Activated naive CD4-positive, alpha-beta T cell treated with anti-CD3 and anti-CD28 coated beads, Interleukin-2, amount 10 ng/mL, durations not matched to agents 5 hours and 36 hours (primary cell): ENCODE measurements around the gene ADAM22. TPM values are rescaled to one million over a fixed set of nuclear protein-coding genes. Genes with fewer than 3 reads are reported as not detected.

Source experiments
- total RNA-seq, 2 experiments: library from RNA; stranded (reverse); gene quantifications; one replicate each; pipeline ENCODE4 v1.2.3, GENCODE V29; 2021

ADAM22 gene, protein sequence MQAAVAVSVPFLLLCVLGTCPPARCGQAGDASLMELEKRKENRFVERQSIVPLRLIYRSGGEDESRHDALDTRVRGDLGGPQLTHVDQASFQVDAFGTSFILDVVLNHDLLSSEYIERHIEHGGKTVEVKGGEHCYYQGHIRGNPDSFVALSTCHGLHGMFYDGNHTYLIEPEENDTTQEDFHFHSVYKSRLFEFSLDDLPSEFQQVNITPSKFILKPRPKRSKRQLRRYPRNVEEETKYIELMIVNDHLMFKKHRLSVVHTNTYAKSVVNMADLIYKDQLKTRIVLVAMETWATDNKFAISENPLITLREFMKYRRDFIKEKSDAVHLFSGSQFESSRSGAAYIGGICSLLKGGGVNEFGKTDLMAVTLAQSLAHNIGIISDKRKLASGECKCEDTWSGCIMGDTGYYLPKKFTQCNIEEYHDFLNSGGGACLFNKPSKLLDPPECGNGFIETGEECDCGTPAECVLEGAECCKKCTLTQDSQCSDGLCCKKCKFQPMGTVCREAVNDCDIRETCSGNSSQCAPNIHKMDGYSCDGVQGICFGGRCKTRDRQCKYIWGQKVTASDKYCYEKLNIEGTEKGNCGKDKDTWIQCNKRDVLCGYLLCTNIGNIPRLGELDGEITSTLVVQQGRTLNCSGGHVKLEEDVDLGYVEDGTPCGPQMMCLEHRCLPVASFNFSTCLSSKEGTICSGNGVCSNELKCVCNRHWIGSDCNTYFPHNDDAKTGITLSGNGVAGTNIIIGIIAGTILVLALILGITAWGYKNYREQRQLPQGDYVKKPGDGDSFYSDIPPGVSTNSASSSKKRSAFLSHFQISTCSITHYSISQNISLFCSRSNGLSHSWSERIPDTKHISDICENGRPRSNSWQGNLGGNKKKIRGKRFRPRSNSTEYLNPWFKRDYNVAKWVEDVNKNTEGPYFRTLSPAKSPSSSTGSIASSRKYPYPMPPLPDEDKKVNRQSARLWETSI
- 1 to 10 TPM; 1.6 to 2.2 TPM for total RNA-seq

DNA sequence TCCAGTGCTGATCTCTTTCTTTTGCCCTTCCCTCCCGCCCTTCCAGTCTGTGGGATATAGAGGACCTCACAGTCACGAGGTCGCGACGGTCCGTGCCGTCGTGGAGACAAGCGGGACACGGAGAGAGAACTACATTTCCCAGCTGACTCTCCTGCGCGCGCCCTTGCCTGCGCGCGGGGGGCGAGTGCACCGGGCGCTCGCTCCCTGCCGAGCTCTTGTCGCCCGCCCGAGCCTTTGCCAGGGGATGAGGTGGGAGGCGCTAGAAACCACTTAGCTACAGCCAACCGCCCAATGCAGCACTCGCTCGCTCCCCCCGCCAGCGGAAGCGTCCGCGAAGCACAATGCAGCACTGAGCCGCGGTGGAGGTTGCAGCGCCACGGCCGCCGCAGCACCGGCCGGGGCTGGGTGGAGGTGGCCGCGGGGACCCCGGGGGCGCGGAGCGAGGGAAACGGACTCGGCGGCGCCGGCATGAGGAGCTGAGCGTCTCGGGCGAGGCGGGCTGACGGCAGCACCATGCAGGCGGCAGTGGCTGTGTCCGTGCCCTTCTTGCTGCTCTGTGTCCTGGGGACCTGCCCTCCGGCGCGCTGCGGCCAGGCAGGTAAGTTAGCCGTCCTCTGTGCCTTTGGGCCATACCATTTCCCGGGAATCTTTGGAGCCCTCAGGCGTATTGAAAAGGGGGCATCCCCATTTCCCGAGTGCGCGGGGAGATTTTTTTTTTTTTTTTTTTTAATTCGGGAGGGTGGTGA is at the start of gene ADAM22:
Gene ADAM22, plus strand, starts transcription at position 299 of the 746 bp plus-strand sequence. Its CDS starts 215 bp downstream, at position 514.

DNA sequence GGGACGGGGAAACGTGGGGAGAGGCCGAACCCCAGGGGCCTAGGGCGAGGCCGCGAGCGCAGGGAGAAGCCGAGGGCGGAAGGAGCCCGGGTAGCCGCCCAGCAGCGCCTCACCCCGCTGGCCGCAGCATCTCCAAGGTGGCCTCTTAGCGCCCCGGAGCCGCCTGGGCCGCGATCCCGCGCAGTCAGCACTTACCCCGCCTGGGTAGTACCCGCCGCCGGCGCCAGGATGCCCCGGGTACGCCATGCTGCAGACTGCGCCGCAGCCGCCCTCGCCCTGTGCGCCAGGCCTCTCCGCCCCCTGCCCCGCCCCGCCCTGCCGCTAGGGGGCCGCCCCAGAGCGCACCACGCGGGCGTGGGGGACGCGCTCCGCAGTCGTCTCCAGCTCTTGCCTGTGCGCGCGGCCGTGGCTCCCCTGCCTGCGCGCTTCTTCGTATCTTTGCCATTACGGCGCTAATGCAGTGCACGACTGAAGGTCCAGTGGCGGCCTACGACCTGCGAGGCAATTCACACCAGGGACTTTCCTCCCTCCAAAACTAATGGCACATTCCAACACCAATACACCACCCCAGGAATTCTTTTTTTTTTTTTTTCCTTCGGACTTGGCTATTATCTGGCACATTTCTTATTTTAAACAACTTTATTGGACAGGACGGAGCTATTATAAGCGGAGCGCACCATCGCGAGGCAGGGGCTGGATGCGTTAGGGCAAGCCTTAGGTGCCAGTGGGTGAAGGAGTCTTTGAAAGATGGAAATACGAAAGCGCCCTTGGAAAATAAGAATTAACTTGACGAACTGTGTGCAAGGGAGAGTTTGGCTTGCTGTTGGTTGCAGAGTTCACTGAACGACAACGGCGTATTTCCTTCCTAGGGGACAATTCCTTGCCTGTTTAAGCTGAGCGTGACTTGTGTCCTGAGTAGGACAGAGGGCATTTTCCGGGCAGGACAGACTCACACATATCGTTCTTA is 286.0 kb downstream of the ADAM22 start, which contains the start of gene SRI:
Gene SRI, minus strand, starts transcription at position 258 of the 967 bp plus-strand sequence. Its CDS starts 12 bp downstream, at position 246.

Other genes with a start within 250 kb of the ADAM22 start
- 10 to 100 TPM; 42.6 to 50.4 TPM for gene SLC25A40, start 57.9 kb upstream of the ADAM22 start, total RNA-seq
- 10 to 100 TPM; 50.3 to 51.6 TPM for gene DBF4, start 57.8 kb upstream of the ADAM22 start, total RNA-seq